OCI-LY7 (cell line): ENCODE results near the gene HTR3D. TPM values are rescaled to one million over a fixed set of nuclear protein-coding genes. Genes with fewer than 3 reads are reported as not detected.
"Not testable (repeated sequence)": the region's sequence is repeated elsewhere in the genome, so short reads cannot be mapped to it uniquely, and the experiment has no call there.

Source experiments
- BruUV-seq: library from RNA; stranded (reverse); fragments of 400-500 nt; replicated peaks from 2 replicates; lab custom pipeline; 2021; lab: Mats Ljungman, UMichigan
- CTCF ChIA-PET: fragments of 300-600 bp; sonication (Branson Sonifier 250); formaldehyde crosslinking; loops from one replicate; lab custom pipeline; 2022; ENCODE audit warnings: antibody characterized with exemption; ENCODE audit not compliant: unreplicated experiment; lab: Charles Lee
- POLR2A ChIA-PET: fragments of 300-600 bp; sonication (Branson Sonifier 250); formaldehyde crosslinking; loops from one replicate; lab custom pipeline; 2022; ENCODE audit warnings: antibody characterized with exemption; lab: Charles Lee
- DNase-seq: peaks from one replicate; pipeline ENCODE4 v3.0.0-alpha.2; 2015; ENCODE audit warnings: low spot score
- H2AFZ ChIP-seq: fragments of 200-600 bp; sonication (generic), shearing (Covaris generic); 2 replicates; pipeline ENCODE4 v1.6.1; 2014; ENCODE audit warnings: mild to moderate bottlenecking, antibody characterized with exemption, low read length, moderate library complexity
- H3K27ac ChIP-seq: fragments of 200-600 bp; sonication (generic); 2 replicates; pipeline ENCODE4 v1.5.1; 2014; ENCODE audit warnings: mixed run types, low read depth, mild to moderate bottlenecking, moderate library complexity, low read length, inconsistent platforms; ENCODE audit not compliant: poor library complexity, severe bottlenecking
- H3K36me3 ChIP-seq: fragments of 200-600 bp; sonication (generic); 2 replicates; pipeline ENCODE4 v1.6.1; 2014; ENCODE audit warnings: mild to moderate bottlenecking, antibody characterized with exemption, low read length, moderate library complexity, mixed read lengths; ENCODE audit not compliant: insufficient read depth
- H3K4me1 ChIP-seq: fragments of 200-600 bp; sonication (generic); 2 replicates; pipeline ENCODE4 v1.5.1; 2014; ENCODE audit warnings: mild to moderate bottlenecking, low read length; ENCODE audit not compliant: insufficient read depth, poor library complexity, severe bottlenecking
- H3K4me2 ChIP-seq: fragments of 200-600 bp; sonication (generic); 2 replicates; pipeline ENCODE4 v1.6.1; 2014; ENCODE audit warnings: mild to moderate bottlenecking, low read length
- H3K4me3 ChIP-seq: fragments of 200-600 bp; sonication (generic); 2 replicates; pipeline ENCODE4 v1.5.1; 2014; ENCODE audit warnings: mild to moderate bottlenecking, low read depth, low read length; ENCODE audit not compliant: poor library complexity, severe bottlenecking
- H3K79me2 ChIP-seq: fragments of 200-600 bp; sonication (generic); 2 replicates; pipeline ENCODE4 v1.6.1; 2016; ENCODE audit warnings: low read depth, mild to moderate bottlenecking, low read length, moderate library complexity, mixed read lengths; ENCODE audit not compliant: insufficient read depth
- H3K9me2 ChIP-seq: fragments of 200-600 bp; sonication (generic); 2 replicates; pipeline ENCODE4 v1.6.1; 2016; ENCODE audit warnings: mild to moderate bottlenecking, low read length, mixed read lengths; ENCODE audit not compliant: insufficient read depth
- H3K9me3 ChIP-seq: fragments of 200-600 bp; sonication (generic); 2 replicates; pipeline ENCODE4 v1.6.1; 2014; ENCODE audit warnings: mild to moderate bottlenecking, mixed run types, low read length, mixed read lengths
- H4K20me1 ChIP-seq: fragments of 200-600 bp; sonication (generic); 2 replicates; pipeline ENCODE4 v1.6.1; 2014; ENCODE audit warnings: mild to moderate bottlenecking, antibody characterized with exemption, low read length, moderate library complexity, mixed read lengths; ENCODE audit not compliant: insufficient read depth
- EZH2phosphoT487 ChIP-seq: fragments of 200-600 bp; sonication (generic); IDR thresholded peaks from 2 replicates; pipeline ENCODE4 v1.6.1; 2018; ENCODE audit warnings: low read depth, borderline replicate concordance, mild to moderate bottlenecking, mixed run types, antibody characterized with exemption, low read length, moderate library complexity, mixed read lengths
- intact Hi-C: fragments of 100-400 bp; cut with micrococcal nuclease; formaldehyde crosslinking; loops from one replicate; pipeline ENCODE4 v1.10.0; 2022; ENCODE audit not compliant: unreplicated experiment
- total RNA-seq, 2 experiments: library from RNA; depleted of rRNA in 1 of 2; stranded (reverse); fragments of >200 nt in 1 of 2; shearing (Covaris generic) in 1 of 2; gene quantifications; 2 replicates each; pipeline ENCODE4 v1.2.3, GENCODE V29; 2014 to 2022
- TF ChIP-seq, protein P1 (sequence below): fragments of 200-600 bp; sonication (generic); conservative IDR thresholded peaks from 2 replicates; pipeline ENCODE4 v1.5.1; 2014; ENCODE audit warnings: mild to moderate bottlenecking, antibody characterized with exemption, low read length, moderate library complexity, mixed read lengths

HTR3D gene
- total RNA-seq, 2 experiments from 2014 or later = not detected

DNA sequence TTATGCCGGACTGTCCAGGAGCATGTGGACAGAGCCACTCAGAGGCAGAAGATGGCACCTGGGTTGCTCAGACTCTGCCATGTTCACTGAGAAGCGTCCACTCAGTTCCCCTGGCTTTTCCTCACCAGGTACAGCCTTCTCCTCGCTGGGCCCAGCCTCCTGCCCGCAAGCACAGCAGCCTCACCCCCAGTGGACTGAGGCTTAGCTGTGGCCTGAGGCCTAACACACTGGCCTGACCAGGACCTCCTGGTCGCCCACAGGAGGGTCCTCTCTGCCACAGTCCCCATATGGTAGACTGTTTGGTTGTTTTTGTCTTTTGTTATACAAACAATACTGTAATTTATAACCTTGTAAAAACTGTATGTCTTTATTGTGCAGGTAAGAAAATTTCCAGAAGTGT, 36.8 kb downstream of the HTR3D start:
- Histone ChIP-seq H3K9me3 (peaks cover 12% of the 10 kb centered on the region), H3K9me2 (no peaks in the 10 kb centered on the region), H3K36me3 (no peaks in the 10 kb centered on the region), H3K4me1 (no peaks in the 10 kb centered on the region), H3K27ac (no peak overlapping the region), H3K4me3 (no peak overlapping the region), H3K79me2 (no peaks in the 10 kb centered on the region), H4K20me1 (no peaks in the 10 kb centered on the region), H2AFZ (no peak overlapping the region), H3K4me2 (no peak overlapping the region)
- no peak for DNase-seq
- POLR2A ChIA-PET = interaction anchor here (1.6 to 1.9 kb wide), 2 partner anchors 7 to 10 kb away, joined by 5 read pairs; no protein-coding TSS in a partner anchor
- TF ChIP-seq, protein P1, sequence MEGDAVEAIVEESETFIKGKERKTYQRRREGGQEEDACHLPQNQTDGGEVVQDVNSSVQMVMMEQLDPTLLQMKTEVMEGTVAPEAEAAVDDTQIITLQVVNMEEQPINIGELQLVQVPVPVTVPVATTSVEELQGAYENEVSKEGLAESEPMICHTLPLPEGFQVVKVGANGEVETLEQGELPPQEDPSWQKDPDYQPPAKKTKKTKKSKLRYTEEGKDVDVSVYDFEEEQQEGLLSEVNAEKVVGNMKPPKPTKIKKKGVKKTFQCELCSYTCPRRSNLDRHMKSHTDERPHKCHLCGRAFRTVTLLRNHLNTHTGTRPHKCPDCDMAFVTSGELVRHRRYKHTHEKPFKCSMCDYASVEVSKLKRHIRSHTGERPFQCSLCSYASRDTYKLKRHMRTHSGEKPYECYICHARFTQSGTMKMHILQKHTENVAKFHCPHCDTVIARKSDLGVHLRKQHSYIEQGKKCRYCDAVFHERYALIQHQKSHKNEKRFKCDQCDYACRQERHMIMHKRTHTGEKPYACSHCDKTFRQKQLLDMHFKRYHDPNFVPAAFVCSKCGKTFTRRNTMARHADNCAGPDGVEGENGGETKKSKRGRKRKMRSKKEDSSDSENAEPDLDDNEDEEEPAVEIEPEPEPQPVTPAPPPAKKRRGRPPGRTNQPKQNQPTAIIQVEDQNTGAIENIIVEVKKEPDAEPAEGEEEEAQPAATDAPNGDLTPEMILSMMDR = no peak
- no peak for TF ChIP-seq EZH2phosphoT487
- BruUV-seq = no TSS peak
- intact Hi-C loops = no loop called here
- CTCF ChIA-PET = no interaction called here

DNA sequence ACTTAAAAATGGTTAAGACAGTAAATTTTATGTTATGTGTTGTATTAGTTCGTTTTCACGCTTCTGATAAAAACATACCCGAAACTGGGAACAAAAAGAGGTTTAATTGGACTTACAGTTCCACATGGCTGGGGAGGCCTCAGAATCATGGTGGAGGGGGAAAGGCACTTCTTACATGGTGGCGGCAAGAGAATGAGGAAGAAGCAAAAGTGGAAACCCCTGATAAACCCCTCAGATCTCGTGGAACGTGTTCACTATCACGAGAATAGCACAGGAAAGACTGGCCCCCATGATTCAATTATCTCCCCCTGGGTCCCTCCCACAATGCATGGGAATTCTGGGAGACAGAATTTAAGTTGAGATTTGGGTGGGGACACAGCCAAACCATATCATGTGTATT, 39.6 kb downstream of the HTR3D start:
- peaks cover 12% of the 10 kb centered on the region for H3K9me3 ChIP-seq
- H3K27ac ChIP-seq, H3K4me1 ChIP-seq, H3K4me3 ChIP-seq, H4K20me1 ChIP-seq, BruUV-seq, H3K4me2 ChIP-seq, intact Hi-C loops, H3K36me3 ChIP-seq, H3K9me2 ChIP-seq, H2AFZ ChIP-seq, H3K79me2 ChIP-seq, DNase-seq, CTCF ChIA-PET, POLR2A ChIA-PET: not testable (repeated sequence)

DNA sequence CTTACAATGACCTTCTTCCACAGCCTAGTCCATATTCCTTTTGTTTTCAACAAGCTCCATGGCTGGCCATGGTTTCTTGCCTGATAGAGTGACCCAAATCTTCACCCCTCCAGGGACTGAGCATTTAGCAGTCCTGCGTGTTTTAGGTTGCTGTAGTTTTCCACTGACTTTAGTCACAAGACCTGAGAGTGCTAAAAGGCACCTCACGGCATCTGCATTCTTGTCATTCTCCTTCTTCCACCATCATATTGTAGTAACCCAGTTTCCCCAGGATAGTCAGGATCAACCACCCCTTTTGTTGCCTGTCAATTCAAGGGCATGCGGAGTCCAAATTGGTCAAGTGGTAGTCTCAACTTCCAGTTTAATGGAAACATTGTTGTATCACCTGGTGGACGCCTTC, 42.1 kb downstream of the HTR3D start:
- no peak overlapping the region for H3K27ac ChIP-seq
- no peak overlapping the region for H3K4me2 ChIP-seq
- H4K20me1 ChIP-seq = no peaks in the 10 kb centered on the region
- H3K36me3 ChIP-seq = no peaks in the 10 kb centered on the region
- no peaks in the 10 kb centered on the region for H3K79me2 ChIP-seq
- no TSS peak for BruUV-seq
- H3K9me2 ChIP-seq = no peaks in the 10 kb centered on the region
- H2AFZ ChIP-seq = no peak overlapping the region
- TF ChIP-seq, protein P1 = no peak
- TF ChIP-seq EZH2phosphoT487 = no peak
- intact Hi-C loops = no loop called here
- H3K4me1 ChIP-seq = no peaks in the 10 kb centered on the region
- H3K9me3 ChIP-seq = peaks cover 12% of the 10 kb centered on the region
- CTCF ChIA-PET = interaction anchor here (0.5 kb wide), 1 partner anchor 213 kb away, joined by 3 read pairs; no protein-coding TSS in a partner anchor
- POLR2A ChIA-PET = interaction anchor here (0.6 kb wide), 1 partner anchor 305 kb away, joined by 3 read pairs; no protein-coding TSS in a partner anchor
- no peak overlapping the region for H3K4me3 ChIP-seq
- no peak for DNase-seq
